Right lobe of liver (tissue), 4 donors: Measurements from ENCODE around the gene PLAC1.

ENCODE experiments used
- POLR2A ChIP-seq: fragments of 450-650 bp; IDR thresholded peaks from one replicate; pipeline ENCODE4 v1.6.1; 2017; ENCODE audit warnings: antibody characterized with exemption, mild to moderate bottlenecking
- TF ChIP-seq, protein P1 (sequence below), 4 donors: fragments of 200-600 bp in 3 of 4; fragments of 450-650 bp in 1 of 4; IDR thresholded peaks; one replicate each; pipeline versions ENCODE4 v1.5.1 to v1.8.0; 2016 to 2022; ENCODE audit warnings: antibody characterized with exemption in 4 of 4, mild to moderate bottlenecking in 2 of 4
- donor health status: DM: no; HTN: no; CAD: no.
- donor health status: DM: no; HTN: no; CAD: no.
- donor health status: DM: no; HTN: yes; CAD: no.

GRCh38 chrX:134623293-134624045 lies 34.8 kb downstream of the PLAC1 start:
- TF ChIP-seq, protein P1, sequence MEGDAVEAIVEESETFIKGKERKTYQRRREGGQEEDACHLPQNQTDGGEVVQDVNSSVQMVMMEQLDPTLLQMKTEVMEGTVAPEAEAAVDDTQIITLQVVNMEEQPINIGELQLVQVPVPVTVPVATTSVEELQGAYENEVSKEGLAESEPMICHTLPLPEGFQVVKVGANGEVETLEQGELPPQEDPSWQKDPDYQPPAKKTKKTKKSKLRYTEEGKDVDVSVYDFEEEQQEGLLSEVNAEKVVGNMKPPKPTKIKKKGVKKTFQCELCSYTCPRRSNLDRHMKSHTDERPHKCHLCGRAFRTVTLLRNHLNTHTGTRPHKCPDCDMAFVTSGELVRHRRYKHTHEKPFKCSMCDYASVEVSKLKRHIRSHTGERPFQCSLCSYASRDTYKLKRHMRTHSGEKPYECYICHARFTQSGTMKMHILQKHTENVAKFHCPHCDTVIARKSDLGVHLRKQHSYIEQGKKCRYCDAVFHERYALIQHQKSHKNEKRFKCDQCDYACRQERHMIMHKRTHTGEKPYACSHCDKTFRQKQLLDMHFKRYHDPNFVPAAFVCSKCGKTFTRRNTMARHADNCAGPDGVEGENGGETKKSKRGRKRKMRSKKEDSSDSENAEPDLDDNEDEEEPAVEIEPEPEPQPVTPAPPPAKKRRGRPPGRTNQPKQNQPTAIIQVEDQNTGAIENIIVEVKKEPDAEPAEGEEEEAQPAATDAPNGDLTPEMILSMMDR (IDR thresholded peaks at IDR 0.05), result no peak
- no peak for TF ChIP-seq POLR2A
